ENCODE results near the gene PTPN6. TPM values are rescaled to one million over a fixed set of nuclear protein-coding genes. Genes with fewer than 3 reads are reported as not detected.

Gene PTPN6
- total RNA-seq, 1 donor, result 99.9 TPM

Other genes with a start within 250 kb of the PTPN6 start
- 9.3 TPM for gene COPS7A, start 227.3 kb upstream of the PTPN6 start, total RNA-seq
- 63.2 TPM for gene MLF2, start 198.2 kb upstream of the PTPN6 start, total RNA-seq
- 1.9 TPM for gene PTMS, start 185.0 kb upstream of the PTPN6 start, total RNA-seq
- gene LAG3, start 178.8 kb upstream of the PTPN6 start, total RNA-seq, result 0.31 TPM
- gene CD4, start 161.8 kb upstream of the PTPN6 start, total RNA-seq, result 94.3 TPM
- gene GPR162, start 129.5 kb upstream of the PTPN6 start, total RNA-seq, result 4.2 TPM
- gene P3H3, start 122.9 kb upstream of the PTPN6 start, total RNA-seq, result 2.6 TPM
- gene GNB3, start 110.4 kb upstream of the PTPN6 start, total RNA-seq, result 0.21 TPM
- 0.10 TPM for gene CDCA3, start 100.1 kb upstream of the PTPN6 start, total RNA-seq
- gene USP5, start 99.2 kb upstream of the PTPN6 start, total RNA-seq, result 16.4 TPM
- 202 TPM for gene TPI1, start 83.8 kb upstream of the PTPN6 start, total RNA-seq
- gene SPSB2, start 78.1 kb upstream of the PTPN6 start, total RNA-seq, result 1.6 TPM
- gene LRRC23, start 46.5 kb upstream of the PTPN6 start, total RNA-seq, result 4.3 TPM
- 11.4 TPM for gene ENO2, start 36.8 kb upstream of the PTPN6 start, total RNA-seq
- gene ATN1, start 23.4 kb upstream of the PTPN6 start, total RNA-seq, result 4.6 TPM
- gene RNU7-1, start 7.5 kb upstream of the PTPN6 start, total RNA-seq, result not detected
- gene C12orf57, start 7.3 kb upstream of the PTPN6 start, total RNA-seq, result 274 TPM
- gene PHB2, start 19.3 kb downstream of the PTPN6 start, total RNA-seq, result 131 TPM
- 30.6 TPM for gene EMG1, start 19.6 kb downstream of the PTPN6 start, total RNA-seq
- 11.0 TPM for gene LPCAT3, start 67.1 kb downstream of the PTPN6 start, total RNA-seq
- gene C1S, start 109.4 kb downstream of the PTPN6 start, total RNA-seq, result 0.84 TPM
- gene C1R, start 141.1 kb downstream of the PTPN6 start, total RNA-seq, result 1.4 TPM
- gene C1RL, start 157.9 kb downstream of the PTPN6 start, total RNA-seq, result 10.6 TPM
- gene RBP5, start 177.5 kb downstream of the PTPN6 start, total RNA-seq, result not detected
- gene CLSTN3, start 179.0 kb downstream of the PTPN6 start, total RNA-seq, result 13.0 TPM
- gene PEX5, start 238.3 kb downstream of the PTPN6 start, total RNA-seq, result 11.9 TPM

All from mononuclear cell (primary cell).